PFSK-1 (cell line): ENCODE data around the gene LRP3.

ENCODE experiments used
- FOXP2 ChIP-seq: optimal IDR thresholded peaks from 2 replicates; pipeline ENCODE3; 2011; ENCODE audit warnings: borderline replicate concordance, control low read depth, inconsistent platforms; ENCODE audit not compliant: insufficient read depth; ENCODE audit errors: extremely low read length, extremely low read depth
- POLR2AphosphoS5 ChIP-seq: IDR thresholded peaks from 2 replicates; pipeline ENCODE4 v1.6.1; 2012; ENCODE audit warnings: low read depth, mild to moderate bottlenecking, control low read depth, low read length, moderate library complexity
- SIN3A ChIP-seq: IDR thresholded peaks from 2 replicates; pipeline ENCODE4 v1.6.1; 2012; ENCODE audit warnings: mild to moderate bottlenecking, low read length, moderate library complexity, borderline replicate concordance; ENCODE audit not compliant: insufficient read depth
- TAF1 ChIP-seq: IDR thresholded peaks from 2 replicates; pipeline ENCODE4 v1.6.1; 2012; ENCODE audit warnings: low read length, control low read depth, borderline replicate concordance; ENCODE audit not compliant: insufficient read depth
- TF ChIP-seq, protein P1 (sequence below), 2 experiments: IDR thresholded peaks; 2 replicates each; pipeline versions ENCODE4 v1.6.1 to v1.8.0; 2011 to 2012; ENCODE audit warnings: low read depth in 2 of 2, low read length in 2 of 2, control low read depth in 1 of 2, inconsistent platforms in 1 of 2, mild to moderate bottlenecking in 1 of 2, moderate library complexity in 1 of 2; ENCODE audit not compliant: insufficient read depth in 1 of 2

The LRP3 gene

DNA sequence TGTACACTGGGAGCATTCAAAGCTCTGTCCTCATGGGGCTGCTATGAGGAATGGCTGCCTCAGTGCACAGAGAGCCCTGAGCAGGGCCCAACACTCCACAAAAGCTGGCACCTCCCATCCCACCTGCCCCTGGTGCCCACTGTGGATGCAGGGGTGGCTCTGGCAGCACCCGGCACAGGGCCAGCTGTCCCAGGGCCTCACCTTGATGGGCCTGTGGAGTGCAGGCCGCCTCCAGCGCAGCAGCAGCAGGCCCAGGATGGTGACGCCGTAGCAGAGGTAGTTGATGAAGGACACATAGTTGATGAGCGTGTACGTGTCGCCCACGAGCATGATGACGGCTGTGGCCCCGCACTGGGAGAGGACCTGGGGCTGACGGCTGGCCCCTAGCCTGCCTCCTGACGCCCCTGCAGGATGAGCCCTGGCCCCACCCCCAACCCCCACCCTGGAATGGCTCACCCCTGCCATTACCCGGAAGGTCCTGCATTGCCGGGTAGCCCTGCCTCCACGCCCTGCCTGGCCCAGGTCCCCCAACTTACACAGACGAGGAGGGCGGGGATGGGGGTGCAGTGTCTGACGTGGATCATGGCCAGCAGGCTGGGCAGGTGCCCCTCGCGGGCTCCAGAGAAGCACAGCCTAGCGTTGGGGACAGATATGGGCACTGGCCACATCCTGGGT lies 16.3 kb downstream of the LRP3 start:
- TF ChIP-seq FOXP2 (no peak), POLR2AphosphoS5 (no peak), SIN3A (no peak), TAF1 (no peak)
- TF ChIP-seq, protein P1, sequence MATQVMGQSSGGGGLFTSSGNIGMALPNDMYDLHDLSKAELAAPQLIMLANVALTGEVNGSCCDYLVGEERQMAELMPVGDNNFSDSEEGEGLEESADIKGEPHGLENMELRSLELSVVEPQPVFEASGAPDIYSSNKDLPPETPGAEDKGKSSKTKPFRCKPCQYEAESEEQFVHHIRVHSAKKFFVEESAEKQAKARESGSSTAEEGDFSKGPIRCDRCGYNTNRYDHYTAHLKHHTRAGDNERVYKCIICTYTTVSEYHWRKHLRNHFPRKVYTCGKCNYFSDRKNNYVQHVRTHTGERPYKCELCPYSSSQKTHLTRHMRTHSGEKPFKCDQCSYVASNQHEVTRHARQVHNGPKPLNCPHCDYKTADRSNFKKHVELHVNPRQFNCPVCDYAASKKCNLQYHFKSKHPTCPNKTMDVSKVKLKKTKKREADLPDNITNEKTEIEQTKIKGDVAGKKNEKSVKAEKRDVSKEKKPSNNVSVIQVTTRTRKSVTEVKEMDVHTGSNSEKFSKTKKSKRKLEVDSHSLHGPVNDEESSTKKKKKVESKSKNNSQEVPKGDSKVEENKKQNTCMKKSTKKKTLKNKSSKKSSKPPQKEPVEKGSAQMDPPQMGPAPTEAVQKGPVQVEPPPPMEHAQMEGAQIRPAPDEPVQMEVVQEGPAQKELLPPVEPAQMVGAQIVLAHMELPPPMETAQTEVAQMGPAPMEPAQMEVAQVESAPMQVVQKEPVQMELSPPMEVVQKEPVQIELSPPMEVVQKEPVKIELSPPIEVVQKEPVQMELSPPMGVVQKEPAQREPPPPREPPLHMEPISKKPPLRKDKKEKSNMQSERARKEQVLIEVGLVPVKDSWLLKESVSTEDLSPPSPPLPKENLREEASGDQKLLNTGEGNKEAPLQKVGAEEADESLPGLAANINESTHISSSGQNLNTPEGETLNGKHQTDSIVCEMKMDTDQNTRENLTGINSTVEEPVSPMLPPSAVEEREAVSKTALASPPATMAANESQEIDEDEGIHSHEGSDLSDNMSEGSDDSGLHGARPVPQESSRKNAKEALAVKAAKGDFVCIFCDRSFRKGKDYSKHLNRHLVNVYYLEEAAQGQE (IDR thresholded peaks at IDR 0.05; ENCODE audit: insufficient read depth in 1 of 2, low read depth in 2 of 2, low read length in 2 of 2): no peak

- TF ChIP-seq TAF1 (no peak), SIN3A (no peak), FOXP2 (no peak), POLR2AphosphoS5 (no peak)
- TF ChIP-seq, protein P1 (IDR thresholded peaks at IDR 0.05; ENCODE audit: insufficient read depth in 1 of 2, low read depth in 2 of 2, low read length in 2 of 2): no peak
Measured at GRCh38 chr19:33211794-33212435, 17.8 kb downstream of the LRP3 start.

GRCh38 chr19:33212436-33213172 lies 18.5 kb downstream of the LRP3 start:
- TF ChIP-seq POLR2AphosphoS5 (no peak), TAF1 (no peak), SIN3A (no peak), FOXP2 (no peak)
- TF ChIP-seq, protein P1 (IDR thresholded peaks at IDR 0.05; ENCODE audit: insufficient read depth in 1 of 2, low read depth in 2 of 2, low read length in 2 of 2): no peak

DNA sequence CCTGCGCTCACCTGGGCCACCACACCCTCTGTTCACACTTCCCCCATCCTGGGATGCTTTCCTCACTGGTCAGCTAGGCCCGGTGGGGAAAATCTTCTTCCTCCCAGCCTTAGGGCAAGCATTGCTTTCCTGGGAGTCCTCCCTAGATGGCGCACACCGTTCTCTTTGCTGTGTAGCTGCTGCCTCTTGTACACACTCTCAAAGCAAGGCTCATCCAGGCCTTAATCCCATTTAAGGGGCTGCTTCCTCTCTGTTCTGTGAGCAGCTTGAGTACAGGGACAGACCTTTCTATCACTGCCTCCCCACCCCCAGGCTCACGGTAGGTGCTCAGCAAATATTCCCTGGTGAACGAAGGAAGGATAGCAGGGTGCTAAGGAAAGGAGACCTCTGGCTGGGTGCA lies 20.5 kb downstream of the LRP3 start:
- TF ChIP-seq SIN3A (no peak), TAF1 (no peak), FOXP2 (no peak), POLR2AphosphoS5 (no peak)
- TF ChIP-seq, protein P1 (IDR thresholded peaks at IDR 0.05; ENCODE audit: insufficient read depth in 1 of 2, low read depth in 2 of 2, low read length in 2 of 2): no peak
